HCT116 (cell line): Measurements from ENCODE around the gene ERFE. TPM values are rescaled to one million over a fixed set of nuclear protein-coding genes. Genes with fewer than 3 reads are reported as not detected.

ENCODE experiments used
- ATAC-seq: fragments of 200-7000 bp; cut with Tn5 transposase; 2 replicates; pipeline ENCODE4 v1.9.1; 2020; ENCODE audit warnings: mild to moderate bottlenecking, moderate library complexity
- BruUV-seq: library from RNA; stranded (reverse); fragments of 400-500 nt; replicated peaks from 2 replicates; lab custom pipeline; 2021; lab: Mats Ljungman, UMichigan
- CTCF ChIA-PET: fragments of 300-600 bp; sonication (Branson Sonifier 250); formaldehyde crosslinking; loops from one replicate; lab custom pipeline; 2021; ENCODE audit warnings: antibody characterized with exemption; lab: Charles Lee
- POLR2A ChIA-PET: fragments of 300-600, 350-600 bp; sonication (Branson Sonifier 250); formaldehyde crosslinking; loops from one replicate; lab custom pipeline; 2021; ENCODE audit warnings: antibody characterized with exemption; lab: Charles Lee
- RAD21 ChIA-PET, 2 experiments: fragments of 300-600 bp; sonication (Branson Sonifier 250); formaldehyde crosslinking; loops; one replicate each; lab custom pipeline; 2023; ENCODE audit warnings: low total read pairs in 2 of 2; ENCODE audit not compliant: uncharacterized antibody in 2 of 2, unreplicated experiment in 2 of 2, low non-redundant PET in 1 of 2; lab: Charles Lee
- DNase-seq: peaks from one replicate; pipeline ENCODE4 v3.0.0-alpha.2; 2010; ENCODE audit warnings: low read depth, low spot score
- H2AFZ ChIP-seq: fragments of 200-600 bp; shearing (Covaris generic), sonication (generic); 2 replicates; pipeline ENCODE4 v1.6.1; 2017; ENCODE audit warnings: low read depth, mixed run types, mixed read lengths, antibody characterized with exemption, low read length; ENCODE audit not compliant: poor library complexity, severe bottlenecking
- H3K27ac ChIP-seq: 2 replicates; pipeline ENCODE4 v1.5.1; 2012; ENCODE audit warnings: low read depth, low read length
- H3K27me3 ChIP-seq: fragments of 200-600 bp; sonication (generic); 2 replicates; pipeline ENCODE4 v1.6.1; 2016; ENCODE audit warnings: mixed run types, low read length, mixed read lengths; ENCODE audit not compliant: insufficient read depth
- H3K36me3 ChIP-seq, 2 experiments: fragments of 200-500 bp in 1 of 2; fragments of 200-600 bp in 1 of 2; sonication (Bioruptor generic) in 1 of 2; sonication (generic) in 1 of 2; 2 replicates each; pipeline versions ENCODE4 v1.5.1 to v1.6.1; 2014 to 2016; ENCODE audit warnings: low read length in 2 of 2, inconsistent platforms in 1 of 2, mixed read lengths in 1 of 2, mixed run types in 1 of 2; ENCODE audit not compliant: insufficient read depth in 2 of 2, control insufficient read depth in 1 of 2
- H3K4me1 ChIP-seq, 2 experiments: fragments of 200-600 bp in 1 of 2; sonication (generic) in 1 of 2; 2 replicates each; pipeline versions ENCODE4 v1.5.1 to v1.6.1; 2012 to 2017; ENCODE audit warnings: low read length in 2 of 2, inconsistent platforms in 1 of 2, mild to moderate bottlenecking in 1 of 2, mixed read lengths in 1 of 2, mixed run types in 1 of 2, moderate library complexity in 1 of 2; ENCODE audit not compliant: insufficient read depth in 2 of 2, control insufficient read depth in 1 of 2
- H3K4me2 ChIP-seq: fragments of 200-600 bp; sonication (generic); 2 replicates; pipeline ENCODE4 v1.6.1; 2017; ENCODE audit warnings: mixed run types, low read length, mixed read lengths
- H3K4me3 ChIP-seq, 2 experiments: fragments of 200-600 bp in 1 of 2; sonication (generic) in 1 of 2; replicated peaks in 1 of 2; 2 replicates each; pipeline ENCODE4 v1.5.1; 2011 to 2016; ENCODE audit warnings: low read length in 2 of 2, control low read depth in 1 of 2, low read depth in 1 of 2, mild to moderate bottlenecking in 1 of 2, mixed read lengths in 1 of 2, mixed run types in 1 of 2
- H3K79me2 ChIP-seq: fragments of 200-600 bp; sonication (generic); 2 replicates; pipeline ENCODE4 v1.6.1; 2017; ENCODE audit warnings: mild to moderate bottlenecking, mixed run types, low read length, moderate library complexity, mixed read lengths; ENCODE audit not compliant: insufficient read depth
- H3K9ac ChIP-seq: fragments of 200-600 bp; sonication (generic); 2 replicates; pipeline ENCODE4 v1.6.1; 2016; ENCODE audit warnings: low read length, mixed read lengths
- H3K9me2 ChIP-seq: fragments of 200-600 bp; sonication (generic), shearing (Covaris generic); 2 replicates; pipeline ENCODE4 v1.6.1; 2017; ENCODE audit warnings: mixed run types, mild to moderate bottlenecking, moderate library complexity; ENCODE audit not compliant: insufficient read depth
- H3K9me3 ChIP-seq, 2 experiments: fragments of 200-500 bp in 1 of 2; fragments of 200-600 bp in 1 of 2; sonication (Bioruptor generic) in 1 of 2; sonication (generic) in 1 of 2; 2 replicates each; pipeline ENCODE4 v1.6.1; 2014 to 2017; ENCODE audit warnings: low read length in 2 of 2, mixed read lengths in 2 of 2, inconsistent platforms in 1 of 2, low read depth in 1 of 2, mild to moderate bottlenecking in 1 of 2, mixed run types in 1 of 2, moderate library complexity in 1 of 2; ENCODE audit not compliant: control insufficient read depth in 1 of 2, insufficient read depth in 1 of 2
- H4K20me1 ChIP-seq: fragments of 200-600 bp; sonication (generic), shearing (Covaris generic); 2 replicates; pipeline ENCODE4 v1.6.1; 2017; ENCODE audit warnings: mixed run types, mild to moderate bottlenecking, moderate library complexity; ENCODE audit not compliant: insufficient read depth
- EZH2 ChIP-seq: fragments of 200-600 bp; sonication (generic); IDR thresholded peaks from 2 replicates; pipeline ENCODE4 v1.6.1; 2017; ENCODE audit warnings: antibody characterized with exemption, mixed run types
- FOSL1 ChIP-seq: IDR thresholded peaks from 2 replicates; pipeline ENCODE4 v1.6.1; 2012; ENCODE audit warnings: low read depth
- JUND ChIP-seq: IDR thresholded peaks from 2 replicates; pipeline ENCODE4 v1.6.1; 2012
- POLR2A ChIP-seq: IDR thresholded peaks from 2 replicates; pipeline ENCODE4 v1.7.0; 2011; ENCODE audit warnings: borderline replicate concordance; ENCODE audit not compliant: insufficient read depth, insufficient read length; ENCODE audit errors: extremely low read depth
- POLR2AphosphoS5 ChIP-seq: IDR thresholded peaks from 2 replicates; pipeline ENCODE4 v1.6.1; 2011; ENCODE audit warnings: mild to moderate bottlenecking, low read depth, low read length, moderate library complexity
- SIN3A ChIP-seq: IDR thresholded peaks from 2 replicates; pipeline ENCODE4 v1.6.1; 2012; ENCODE audit warnings: low read depth
- SRF ChIP-seq: IDR thresholded peaks from 2 replicates; pipeline ENCODE4 v1.6.1; 2012; ENCODE audit warnings: low read depth
- YY1 ChIP-seq: IDR thresholded peaks from 2 replicates; pipeline ENCODE4 v1.6.1; 2011; ENCODE audit warnings: low read length, low read depth, moderate library complexity, mild to moderate bottlenecking; ENCODE audit not compliant: insufficient replicate concordance; ENCODE audit errors: extremely low read depth
- ZFX ChIP-seq: fragments of 450-650 bp; IDR thresholded peaks from 2 replicates; pipeline ENCODE4 v1.6.1; 2017
- ZNF274 ChIP-seq: fragments of 200-500 bp; sonication (Bioruptor generic); IDR thresholded peaks from 2 replicates; pipeline ENCODE4 v1.6.1; 2014; ENCODE audit warnings: mild to moderate bottlenecking, low read depth, low read length, inconsistent platforms
- intact Hi-C: fragments of 100-400 bp; cut with micrococcal nuclease; formaldehyde crosslinking; loops from 2 replicates; pipeline ENCODE4 v1.10.0; 2022
- total RNA-seq: library from RNA; stranded (reverse); gene quantifications from one replicate; pipeline ENCODE4 v1.2.1, GENCODE V29; 2021; ENCODE audit not compliant: unreplicated experiment
- TF ChIP-seq, protein P1 (sequence below): IDR thresholded peaks from 2 replicates; pipeline ENCODE4 v1.6.1; 2012; ENCODE audit warnings: low read depth
- TF ChIP-seq, protein P2 (sequence below): IDR thresholded peaks from 2 replicates; pipeline ENCODE4 v1.6.1; 2012
- TF ChIP-seq, protein P3 (sequence below), 3 experiments: fragments of 200-600 bp in 1 of 3; sonication (generic) in 1 of 3; IDR thresholded peaks in 2 of 3; conservative IDR thresholded peaks in 1 of 3; 2 replicates each; pipeline ENCODE4 v1.5.1; 2012 to 2017; ENCODE audit warnings: low read depth in 2 of 3, low read length in 2 of 3, antibody characterized with exemption in 1 of 3, borderline replicate concordance in 1 of 3, control low read depth in 1 of 3, mild to moderate bottlenecking in 1 of 3, mixed read lengths in 1 of 3, mixed run types in 1 of 3, moderate library complexity in 1 of 3; ENCODE audit not compliant: insufficient read depth in 1 of 3
- TF ChIP-seq, protein P4 (sequence below): IDR thresholded peaks from 2 replicates; pipeline ENCODE4 v1.6.1; 2011; ENCODE audit warnings: mild to moderate bottlenecking, low read length, moderate library complexity; ENCODE audit not compliant: insufficient replicate concordance; ENCODE audit errors: extremely low read depth

The ERFE gene
- total RNA-seq, 1 experiment from 2014 or later = 17.3 TPM

DNA sequence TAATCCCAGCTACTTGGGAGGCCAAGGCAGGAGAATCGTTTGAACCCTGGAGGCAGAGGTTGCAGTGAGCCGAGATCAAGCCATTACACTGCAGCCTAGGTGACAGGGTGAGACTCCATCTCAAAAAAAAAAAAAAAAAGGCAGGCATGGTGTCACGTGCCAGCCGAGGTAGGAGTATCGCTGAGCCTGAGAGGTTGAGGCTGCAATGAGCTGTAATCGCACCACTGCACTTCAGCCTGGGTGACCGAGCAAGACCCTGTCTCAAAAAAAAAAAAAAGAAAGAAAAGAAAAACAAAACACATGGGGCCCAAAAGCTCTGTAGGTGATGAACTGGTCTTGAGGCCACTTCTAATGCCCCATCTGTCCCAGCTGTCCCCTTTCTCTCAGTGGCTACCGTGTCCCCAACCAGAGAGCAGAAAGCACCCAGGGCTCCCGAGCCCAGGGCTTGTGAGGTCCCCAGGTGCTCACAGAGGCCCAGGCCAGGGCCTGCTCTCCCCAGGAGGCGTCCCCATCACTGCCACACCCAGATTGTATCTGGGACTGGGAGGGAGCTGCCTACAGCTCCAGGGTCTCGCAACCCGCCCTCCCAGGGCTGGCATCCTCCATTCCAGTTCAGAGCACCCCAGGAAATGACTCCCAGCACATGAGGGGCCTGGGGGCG is 11.8 kb upstream of the ERFE start:
- Histone ChIP-seq H3K4me1 (peaks cover 25 to 50% of the 10 kb centered on the region in 2 experiments), H3K4me3 (no peak overlapping the region), H3K79me2 (no peaks in the 10 kb centered on the region), H3K9me2 (no peaks in the 10 kb centered on the region), H3K9me3 (no peaks in the 10 kb centered on the region), H3K4me2 (no peak overlapping the region), H3K27ac (no peak overlapping the region), H4K20me1 (no peaks in the 10 kb centered on the region), H3K36me3 (no peaks in the 10 kb centered on the region), H3K9ac (no peak overlapping the region), H2AFZ (no peak overlapping the region), H3K27me3 (no peaks in the 10 kb centered on the region)
- BruUV-seq = no TSS peak
- TF ChIP-seq YY1 (no peak), POLR2AphosphoS5 (no peak), JUND (no peak), SRF (no peak), POLR2A (no peak), EZH2 (no peak), FOSL1 (no peak), ZNF274 (no peak), ZFX (no peak), SIN3A (no peak)
- TF ChIP-seq, protein P1, sequence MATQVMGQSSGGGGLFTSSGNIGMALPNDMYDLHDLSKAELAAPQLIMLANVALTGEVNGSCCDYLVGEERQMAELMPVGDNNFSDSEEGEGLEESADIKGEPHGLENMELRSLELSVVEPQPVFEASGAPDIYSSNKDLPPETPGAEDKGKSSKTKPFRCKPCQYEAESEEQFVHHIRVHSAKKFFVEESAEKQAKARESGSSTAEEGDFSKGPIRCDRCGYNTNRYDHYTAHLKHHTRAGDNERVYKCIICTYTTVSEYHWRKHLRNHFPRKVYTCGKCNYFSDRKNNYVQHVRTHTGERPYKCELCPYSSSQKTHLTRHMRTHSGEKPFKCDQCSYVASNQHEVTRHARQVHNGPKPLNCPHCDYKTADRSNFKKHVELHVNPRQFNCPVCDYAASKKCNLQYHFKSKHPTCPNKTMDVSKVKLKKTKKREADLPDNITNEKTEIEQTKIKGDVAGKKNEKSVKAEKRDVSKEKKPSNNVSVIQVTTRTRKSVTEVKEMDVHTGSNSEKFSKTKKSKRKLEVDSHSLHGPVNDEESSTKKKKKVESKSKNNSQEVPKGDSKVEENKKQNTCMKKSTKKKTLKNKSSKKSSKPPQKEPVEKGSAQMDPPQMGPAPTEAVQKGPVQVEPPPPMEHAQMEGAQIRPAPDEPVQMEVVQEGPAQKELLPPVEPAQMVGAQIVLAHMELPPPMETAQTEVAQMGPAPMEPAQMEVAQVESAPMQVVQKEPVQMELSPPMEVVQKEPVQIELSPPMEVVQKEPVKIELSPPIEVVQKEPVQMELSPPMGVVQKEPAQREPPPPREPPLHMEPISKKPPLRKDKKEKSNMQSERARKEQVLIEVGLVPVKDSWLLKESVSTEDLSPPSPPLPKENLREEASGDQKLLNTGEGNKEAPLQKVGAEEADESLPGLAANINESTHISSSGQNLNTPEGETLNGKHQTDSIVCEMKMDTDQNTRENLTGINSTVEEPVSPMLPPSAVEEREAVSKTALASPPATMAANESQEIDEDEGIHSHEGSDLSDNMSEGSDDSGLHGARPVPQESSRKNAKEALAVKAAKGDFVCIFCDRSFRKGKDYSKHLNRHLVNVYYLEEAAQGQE = no peak
- TF ChIP-seq, protein P2, sequence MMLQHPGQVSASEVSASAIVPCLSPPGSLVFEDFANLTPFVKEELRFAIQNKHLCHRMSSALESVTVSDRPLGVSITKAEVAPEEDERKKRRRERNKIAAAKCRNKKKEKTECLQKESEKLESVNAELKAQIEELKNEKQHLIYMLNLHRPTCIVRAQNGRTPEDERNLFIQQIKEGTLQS = no peak
- TF ChIP-seq, protein P3, sequence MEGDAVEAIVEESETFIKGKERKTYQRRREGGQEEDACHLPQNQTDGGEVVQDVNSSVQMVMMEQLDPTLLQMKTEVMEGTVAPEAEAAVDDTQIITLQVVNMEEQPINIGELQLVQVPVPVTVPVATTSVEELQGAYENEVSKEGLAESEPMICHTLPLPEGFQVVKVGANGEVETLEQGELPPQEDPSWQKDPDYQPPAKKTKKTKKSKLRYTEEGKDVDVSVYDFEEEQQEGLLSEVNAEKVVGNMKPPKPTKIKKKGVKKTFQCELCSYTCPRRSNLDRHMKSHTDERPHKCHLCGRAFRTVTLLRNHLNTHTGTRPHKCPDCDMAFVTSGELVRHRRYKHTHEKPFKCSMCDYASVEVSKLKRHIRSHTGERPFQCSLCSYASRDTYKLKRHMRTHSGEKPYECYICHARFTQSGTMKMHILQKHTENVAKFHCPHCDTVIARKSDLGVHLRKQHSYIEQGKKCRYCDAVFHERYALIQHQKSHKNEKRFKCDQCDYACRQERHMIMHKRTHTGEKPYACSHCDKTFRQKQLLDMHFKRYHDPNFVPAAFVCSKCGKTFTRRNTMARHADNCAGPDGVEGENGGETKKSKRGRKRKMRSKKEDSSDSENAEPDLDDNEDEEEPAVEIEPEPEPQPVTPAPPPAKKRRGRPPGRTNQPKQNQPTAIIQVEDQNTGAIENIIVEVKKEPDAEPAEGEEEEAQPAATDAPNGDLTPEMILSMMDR (IDR thresholded peaks at IDR 0.05 in 2 of 3, conservative IDR thresholded peaks at IDR 0.05 in 1 of 3; ENCODE audit: borderline replicate concordance in 1 of 3, insufficient read depth in 1 of 3, low read depth in 2 of 3, low read length in 2 of 3) = no peak
- TF ChIP-seq, protein P4, sequence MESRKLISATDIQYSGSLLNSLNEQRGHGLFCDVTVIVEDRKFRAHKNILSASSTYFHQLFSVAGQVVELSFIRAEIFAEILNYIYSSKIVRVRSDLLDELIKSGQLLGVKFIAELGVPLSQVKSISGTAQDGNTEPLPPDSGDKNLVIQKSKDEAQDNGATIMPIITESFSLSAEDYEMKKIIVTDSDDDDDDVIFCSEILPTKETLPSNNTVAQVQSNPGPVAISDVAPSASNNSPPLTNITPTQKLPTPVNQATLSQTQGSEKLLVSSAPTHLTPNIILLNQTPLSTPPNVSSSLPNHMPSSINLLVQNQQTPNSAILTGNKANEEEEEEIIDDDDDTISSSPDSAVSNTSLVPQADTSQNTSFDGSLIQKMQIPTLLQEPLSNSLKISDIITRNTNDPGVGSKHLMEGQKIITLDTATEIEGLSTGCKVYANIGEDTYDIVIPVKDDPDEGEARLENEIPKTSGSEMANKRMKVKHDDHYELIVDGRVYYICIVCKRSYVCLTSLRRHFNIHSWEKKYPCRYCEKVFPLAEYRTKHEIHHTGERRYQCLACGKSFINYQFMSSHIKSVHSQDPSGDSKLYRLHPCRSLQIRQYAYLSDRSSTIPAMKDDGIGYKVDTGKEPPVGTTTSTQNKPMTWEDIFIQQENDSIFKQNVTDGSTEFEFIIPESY = no peak
- no peak for ATAC-seq
- ChIA-PET CTCF (no interaction called here), RAD21 (no interaction called here), POLR2A (no interaction called here)
- DNase-seq = no peak
- intact Hi-C loops = no loop called here
